BLaER1 treated with 17β-estradiol and CSF1 and Interleukin-3, amounts not matched to agents 10 nM and 100 nM (cell line): ENCODE measurements around the gene VPS9D1.

ENCODE experiments used
- H3K27ac ChIP-seq, 11 experiments: shearing (Covaris generic); formaldehyde crosslinking; 2 replicates each; pipeline ENCODE4 v1.8.1; 2022
- H3K27me3 ChIP-seq, 11 experiments: shearing (Covaris generic); formaldehyde crosslinking; 2 replicates each; pipeline ENCODE4 v1.8.1; 2022
- H3K36me3 ChIP-seq, 11 experiments: shearing (Covaris generic); formaldehyde crosslinking; 2 replicates each; pipeline ENCODE4 v1.8.1; 2022
- H3K4me1 ChIP-seq, 10 experiments: shearing (Covaris generic); formaldehyde crosslinking; 2 replicates each; pipeline ENCODE4 v1.8.1; 2022
- H3K4me2 ChIP-seq, 11 experiments: shearing (Covaris generic); formaldehyde crosslinking; 2 replicates each; pipeline ENCODE4 v1.8.1; 2022
- H3K4me3 ChIP-seq, 10 experiments: shearing (Covaris generic); formaldehyde crosslinking; 2 replicates each; pipeline ENCODE4 v1.8.1; 2022
- H3K9ac ChIP-seq, 11 experiments: shearing (Covaris generic); formaldehyde crosslinking; 2 replicates each; pipeline ENCODE4 v1.8.1; 2022
- H3K9me3 ChIP-seq, 11 experiments: shearing (Covaris generic); formaldehyde crosslinking; replicated peaks in 1 of 11; 2 replicates each; pipeline ENCODE4 v1.8.1; 2022
- H4K20me1 ChIP-seq, 11 experiments: shearing (Covaris generic); formaldehyde crosslinking; 2 replicates each; pipeline ENCODE4 v1.8.1; 2022
- Cebpa-rat ChIP-seq, 11 experiments: shearing (Covaris generic); IDR thresholded peaks; 2 replicates each; pipeline ENCODE4 v1.8.1; 2022

VPS9D1 gene

DNA sequence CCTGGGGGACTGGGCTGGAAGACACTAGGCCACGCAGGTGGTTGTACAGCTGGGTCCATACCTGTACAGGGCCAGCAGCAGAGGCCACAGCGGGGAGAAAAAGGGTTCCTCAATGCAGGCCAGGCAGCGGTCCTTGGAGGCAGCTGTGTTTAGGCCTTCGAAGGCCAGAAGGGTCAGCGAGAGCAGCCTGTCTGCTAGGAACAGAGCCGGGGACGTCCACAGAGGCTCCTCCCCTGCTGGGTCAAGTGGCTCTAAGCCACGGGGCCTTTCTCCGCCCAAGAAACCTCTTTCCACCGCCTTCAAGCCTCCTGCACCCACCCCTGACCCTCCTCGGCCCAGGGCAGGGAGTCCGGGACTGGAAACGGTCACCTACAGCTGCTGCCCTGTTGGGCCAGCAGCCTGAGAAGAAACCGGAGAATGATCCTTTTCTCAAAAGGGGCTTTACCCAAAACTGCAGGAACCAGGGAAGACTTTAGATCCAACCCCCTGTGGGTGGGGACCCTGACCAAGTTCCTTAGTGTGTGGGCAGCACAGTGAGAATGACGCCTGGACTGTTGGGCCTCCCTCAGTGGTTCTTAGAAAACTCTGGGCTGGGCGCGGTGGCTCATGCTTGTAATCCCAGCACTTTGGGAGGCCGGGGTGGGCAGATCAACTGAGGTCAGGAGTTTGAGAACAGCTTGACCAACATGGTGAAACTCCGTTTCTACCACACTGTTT lies 10.8 kb downstream of the VPS9D1 start:
- Histone ChIP-seq H3K4me2 (no peak overlapping the region; a peak in 1 of 22 replicates), H3K4me3 (no peak overlapping the region), H3K9me3 (no peaks in the 10 kb centered on the region), H3K4me1 (peaks cover 28 to 58% (median 40%) of the 10 kb centered on the region in 10 experiments), H3K27me3 (no peaks in the 10 kb centered on the region), H3K9ac (no peak overlapping the region), H4K20me1 (peaks cover 0 to 47% (median 20%) of the 10 kb centered on the region in 11 experiments; a peak in 16 of 22 replicates), H3K27ac (no peak overlapping the region), H3K36me3 (peaks cover 12 to 43% (median 16%) of the 10 kb centered on the region in 11 experiments; a peak in 15 of 22 replicates)
- TF ChIP-seq Cebpa-rat (IDR thresholded peaks at IDR 0.05): no peak

GRCh38 chr16:89709166-89709565 lies 11.5 kb downstream of the VPS9D1 start:
- Histone ChIP-seq H4K20me1 (peaks cover 0 to 44% (median 14%) of the 10 kb centered on the region in 11 experiments; a peak in 16 of 22 replicates), H3K27ac (no peak overlapping the region), H3K9me3 (no peaks in the 10 kb centered on the region), H3K9ac (no peak overlapping the region), H3K4me2 (no peak overlapping the region), H3K36me3 (peaks cover 8 to 36% (median 9%) of the 10 kb centered on the region in 11 experiments; a peak in 15 of 22 replicates), H3K27me3 (no peaks in the 10 kb centered on the region), H3K4me1 (peaks cover 21 to 51% (median 34%) of the 10 kb centered on the region in 10 experiments), H3K4me3 (no peak overlapping the region)
- TF ChIP-seq Cebpa-rat (IDR thresholded peaks at IDR 0.05): no peak

GRCh38 chr16:89708481-89708931 lies 12.2 kb downstream of the VPS9D1 start:
- H3K27me3 ChIP-seq: no peaks in the 10 kb centered on the region
- no peaks in the 10 kb centered on the region for H3K9me3 ChIP-seq
- peaks cover 0 to 42% (median 7%) of the 10 kb centered on the region in 11 experiments; a peak in 13 of 22 replicates for H4K20me1 ChIP-seq
- no peak overlapping the region for H3K4me2 ChIP-seq
- H3K4me3 ChIP-seq: no peak overlapping the region
- H3K4me1 ChIP-seq: peaks cover 16 to 44% (median 28%) of the 10 kb centered on the region in 10 experiments
- H3K27ac ChIP-seq: no peak overlapping the region
- peaks cover 2 to 36% (median 3%) of the 10 kb centered on the region in 11 experiments; a peak in 9 of 22 replicates for H3K36me3 ChIP-seq
- no peak overlapping the region for H3K9ac ChIP-seq
- no peak for TF ChIP-seq Cebpa-rat (IDR thresholded peaks at IDR 0.05)

GRCh38 chr16:89707695-89708094 lies 13.0 kb downstream of the VPS9D1 start:
- Histone ChIP-seq H3K9ac (peak overlapping the region in 4 of 11 experiments; percentile 13 to 26 (median 21); a peak in 2 of 22 replicates), H4K20me1 (peaks cover 0 to 42% (median 4%) of the 10 kb centered on the region in 11 experiments; a peak in 13 of 22 replicates), H3K4me1 (peaks cover 8 to 36% (median 20%) of the 10 kb centered on the region in 10 experiments), H3K4me2 (no peak overlapping the region), H3K27me3 (no peaks in the 10 kb centered on the region), H3K36me3 (peaks cover 0 to 36% (median 0%) of the 10 kb centered on the region in 11 experiments; a peak in 5 of 22 replicates), H3K27ac (no peak overlapping the region), H3K9me3 (no peaks in the 10 kb centered on the region), H3K4me3 (no peak overlapping the region)
- TF ChIP-seq Cebpa-rat (IDR thresholded peaks at IDR 0.05): no peak

DNA sequence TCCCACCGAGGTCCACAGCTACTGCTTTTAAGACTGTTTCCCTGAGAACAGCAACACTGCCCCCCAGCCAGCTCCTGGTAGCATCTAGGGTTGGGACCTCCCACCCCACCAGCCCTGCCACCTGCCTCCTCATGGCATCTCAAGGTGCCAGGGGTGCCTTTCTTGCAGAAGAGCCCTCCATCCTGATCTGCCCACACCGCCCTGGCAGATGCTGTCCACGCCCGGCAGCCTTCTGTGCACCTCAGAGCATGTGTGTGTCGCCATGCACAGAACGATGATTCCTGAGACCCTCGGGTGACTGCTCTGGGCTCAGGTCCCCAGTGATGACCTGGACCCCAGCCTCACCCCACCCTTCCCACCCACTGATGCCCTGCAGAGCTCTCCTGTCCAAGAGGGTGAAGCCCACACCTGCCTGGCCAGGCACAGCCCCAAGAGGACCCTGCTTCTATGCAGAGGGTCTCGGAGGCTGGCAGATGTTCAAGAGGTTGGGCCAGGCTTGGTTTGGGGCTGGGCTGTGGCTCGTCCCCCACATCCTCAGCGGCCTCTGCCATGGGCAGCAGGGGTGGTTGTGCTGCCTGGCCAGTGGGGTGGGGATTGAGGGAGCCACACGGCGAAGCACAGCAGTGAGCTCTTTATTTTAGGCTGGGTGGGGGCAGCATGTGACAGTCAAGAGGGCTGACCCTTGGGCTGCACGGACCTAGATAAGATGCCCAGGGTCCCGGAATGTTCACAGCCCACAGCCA lies 14.0 kb downstream of the VPS9D1 start:
- Histone ChIP-seq H3K4me2 (peak overlapping the region in 10 of 11 experiments; percentile 1 to 87 (median 47); a peak in 18 of 22 replicates), H3K4me3 (no peak overlapping the region), H3K27ac (no peak overlapping the region), H4K20me1 (peaks cover 0 to 42% (median 0%) of the 10 kb centered on the region in 11 experiments; a peak in 6 of 22 replicates), H3K36me3 (peaks cover 0 to 36% (median 0%) of the 10 kb centered on the region in 11 experiments; a peak in 5 of 22 replicates), H3K27me3 (no peaks in the 10 kb centered on the region), H3K4me1 (peaks cover 10 to 32% (median 20%) of the 10 kb centered on the region in 10 experiments; a peak in 18 of 20 replicates), H3K9ac (peak overlapping the region in 6 of 11 experiments; percentile 1 to 31 (median 18); a peak in 2 of 22 replicates), H3K9me3 (no peaks in the 10 kb centered on the region)
- TF ChIP-seq Cebpa-rat (IDR thresholded peaks at IDR 0.05): no peak

DNA sequence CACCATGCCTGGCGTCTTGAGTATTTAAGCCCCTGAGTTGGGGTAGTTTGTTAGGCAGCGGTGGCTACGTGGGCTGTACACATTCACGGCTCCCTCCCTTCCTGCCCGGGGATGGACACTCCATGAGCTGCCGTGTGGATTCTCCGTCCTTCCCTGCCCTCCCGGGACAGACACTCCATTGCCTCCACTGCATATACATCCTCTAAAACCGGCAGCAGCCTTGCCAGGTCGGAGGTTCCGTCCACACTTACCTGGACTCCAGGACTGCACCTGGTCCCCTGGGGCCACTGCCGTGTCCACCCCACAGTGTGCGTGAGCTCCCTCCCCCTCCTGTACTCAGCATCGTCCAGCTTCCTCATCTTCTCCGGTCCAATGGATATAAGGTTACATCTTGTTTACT lies 15.7 kb downstream of the VPS9D1 start:
- H3K27me3 ChIP-seq: no peaks in the 10 kb centered on the region
- no peaks in the 10 kb centered on the region for H3K9me3 ChIP-seq
- peaks cover 11 to 35% (median 26%) of the 10 kb centered on the region in 10 experiments for H3K4me1 ChIP-seq
- no peak overlapping the region for H3K9ac ChIP-seq
- TF ChIP-seq Cebpa-rat (IDR thresholded peaks at IDR 0.05): no peak
- H3K36me3 ChIP-seq: peaks cover 0 to 24% (median 0%) of the 10 kb centered on the region in 11 experiments; a peak in 4 of 22 replicates
- H3K4me2 ChIP-seq: no peak overlapping the region
- H3K27ac ChIP-seq: no peak overlapping the region
- H3K4me3 ChIP-seq: no peak overlapping the region
- H4K20me1 ChIP-seq: peaks cover 0 to 42% (median 10%) of the 10 kb centered on the region in 11 experiments; a peak in 17 of 22 replicates

- Histone ChIP-seq H3K9ac (0 out of 22 replicates have a peak overlapping the region, but pooled peaks of 2 of the 11 experiments have one; percentile 3 to 13), H3K9me3 (no peaks in the 10 kb centered on the region), H3K4me3 (no peak overlapping the region), H4K20me1 (peaks cover 7 to 42% (median 18%) of the 10 kb centered on the region in 11 experiments; a peak in 21 of 22 replicates), H3K4me1 (peaks cover 18 to 42% (median 32%) of the 10 kb centered on the region in 10 experiments), H3K4me2 (no peak overlapping the region), H3K27me3 (no peaks in the 10 kb centered on the region), H3K36me3 (peaks cover 0 to 18% (median 0%) of the 10 kb centered on the region in 11 experiments; a peak in 4 of 22 replicates), H3K27ac (no peak overlapping the region)
- no peak for TF ChIP-seq Cebpa-rat (IDR thresholded peaks at IDR 0.05)
Observed at GRCh38 chr16:89704281-89704680, 16.4 kb downstream of the VPS9D1 start.

DNA sequence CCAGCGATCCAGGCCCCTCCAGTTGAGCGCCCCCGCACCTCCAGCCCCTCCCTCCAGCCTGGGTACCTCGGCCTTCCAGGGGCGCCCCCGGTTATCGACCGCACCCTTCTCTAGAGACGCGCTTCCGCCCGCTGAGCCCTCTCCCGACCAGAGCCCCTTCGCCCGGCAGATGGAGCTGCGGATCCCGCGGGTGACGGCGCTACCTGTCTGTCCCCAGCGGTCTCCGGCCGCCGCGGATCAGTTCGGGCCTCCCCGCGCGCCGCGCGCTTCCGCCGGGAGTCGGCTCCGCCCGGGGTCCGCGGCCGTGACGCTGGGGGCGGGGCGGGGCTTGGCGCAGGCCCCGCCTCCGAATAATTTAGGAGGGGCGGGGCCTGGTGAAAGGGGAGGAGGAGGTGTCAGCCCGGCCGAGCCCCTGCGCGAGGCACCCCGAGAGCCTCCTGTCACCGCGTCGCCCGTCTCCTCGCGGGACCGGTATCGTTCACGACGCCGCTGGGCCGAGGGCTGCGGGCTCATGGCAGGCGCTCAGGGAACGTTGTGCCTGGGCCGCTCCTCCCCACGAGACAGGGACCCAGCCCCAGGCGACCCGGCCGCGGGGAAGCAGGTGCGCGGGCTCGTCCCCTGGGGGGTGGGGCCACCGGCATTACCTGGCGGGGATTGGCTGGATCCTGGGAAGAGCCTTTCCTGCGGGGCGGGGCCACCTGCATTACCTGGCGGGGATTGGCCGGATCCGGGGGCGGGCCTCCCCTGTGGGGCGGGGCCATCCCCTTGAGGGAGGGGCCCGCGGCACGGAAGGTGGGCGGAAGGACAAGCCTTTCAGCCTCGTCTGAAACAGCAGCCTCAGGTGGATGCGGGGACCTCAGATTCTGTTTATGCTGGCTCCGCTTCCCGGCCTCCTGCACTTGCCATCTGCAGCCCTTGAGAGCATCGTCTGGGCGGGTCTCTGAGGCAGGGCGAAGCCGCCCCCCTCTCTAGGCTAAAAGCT lies 19.0 kb downstream of the VPS9D1 start, which contains the start of gene SPATA2L:
TSS of gene SPATA2L (minus strand) at position 281 of the 982 bp plus-strand sequence. CDS start 473 bp downstream, outside the sequence.
- Histone ChIP-seq H3K27ac (peak within 1 kb of the TSS; percentile 59 to 77 (median 72)), H3K4me2 (peak within 1 kb of the TSS; percentile 100), H3K4me3 (peak within 1 kb of the TSS; percentile 67 to 80 (median 74)), H3K27me3 (no peaks in the 10 kb centered on the region), H3K9ac (peak within 1 kb of the TSS; percentile 72 to 86 (median 80)), H3K9me3 (no peaks in the 10 kb centered on the region), H3K4me1 (peaks cover 24 to 51% (median 38%) of the 10 kb centered on the region in 10 experiments), H3K36me3 (peaks cover 0 to 24% (median 14%) of the 10 kb centered on the region in 11 experiments; a peak in 17 of 22 replicates), H4K20me1 (peaks cover 27 to 48% (median 40%) of the 10 kb centered on the region in 11 experiments; a peak in 21 of 22 replicates)
- TF ChIP-seq Cebpa-rat (IDR thresholded peaks at IDR 0.05): no peak
